ENCODE measurements around the gene AK8.

The AK8 gene

GRCh38 chr9:132877824-132878694 is at the start of gene AK8:
AK8 (minus strand) TSS chr9:132878284; CDS start chr9:132878255, 29 bp downstream.
- peak within 1 kb of the TSS; percentile 88 for H3K4me3 Mint-ChIP-seq
- DNase-seq (ENCODE audit: low spot score in 2 of 2) (peak; percentile 76 to 87), ATAC-seq (ENCODE audit: low read depth) (peak; percentile 91)
- peaks cover 20% of the 10 kb centered on the region for H3K4me1 Mint-ChIP-seq
- H3K9me3 Mint-ChIP-seq, result no peaks in the 10 kb centered on the region
- no peaks in the 10 kb centered on the region for H3K27me3 Mint-ChIP-seq
- H3K27ac Mint-ChIP-seq, result peak within 1 kb of the TSS; percentile 92
- no peaks in the 10 kb centered on the region for H3K36me3 Mint-ChIP-seq

- no peaks in the 10 kb centered on the region for H3K27me3 Mint-ChIP-seq
- DNase-seq (ENCODE audit: low spot score in 2 of 2) (no peak), ATAC-seq (ENCODE audit: low read depth) (no peak)
- H3K4me1 Mint-ChIP-seq, result peaks cover 3% of the 10 kb centered on the region
- H3K36me3 Mint-ChIP-seq, result peaks cover 27% of the 10 kb centered on the region
- no peak overlapping the region for H3K27ac Mint-ChIP-seq
- H3K4me3 Mint-ChIP-seq, result no peak overlapping the region
- H3K9me3 Mint-ChIP-seq, result no peaks in the 10 kb centered on the region
Observed at GRCh38 chr9:132927704-132928103, 49.6 kb upstream of the AK8 start.

GRCh38 chr9:132923346-132923902 is 45.3 kb upstream of the AK8 start:
- H3K9me3 Mint-ChIP-seq, result no peaks in the 10 kb centered on the region
- no peaks in the 10 kb centered on the region for H3K27me3 Mint-ChIP-seq
- DNase-seq (ENCODE audit: low spot score in 2 of 2), result no peak
- H3K4me3 Mint-ChIP-seq, result no peak overlapping the region
- H3K27ac Mint-ChIP-seq, result no peak overlapping the region
- H3K36me3 Mint-ChIP-seq, result peaks cover 41% of the 10 kb centered on the region
- no peak for ATAC-seq (ENCODE audit: low read depth)
- H3K4me1 Mint-ChIP-seq, result no peaks in the 10 kb centered on the region

- H3K4me3 Mint-ChIP-seq, result no peak overlapping the region
- peaks cover 54% of the 10 kb centered on the region for H3K36me3 Mint-ChIP-seq
- H3K9me3 Mint-ChIP-seq, result peaks cover 3% of the 10 kb centered on the region
- DNase-seq (ENCODE audit: low spot score in 2 of 2) (no peak), ATAC-seq (ENCODE audit: low read depth) (no peak)
- H3K27ac Mint-ChIP-seq, result no peak overlapping the region
- H3K27me3 Mint-ChIP-seq, result no peaks in the 10 kb centered on the region
- H3K4me1 Mint-ChIP-seq, result no peaks in the 10 kb centered on the region
Observed at GRCh38 chr9:132919614-132920268, 41.7 kb upstream of the AK8 start.

- ATAC-seq (ENCODE audit: low read depth) (no peak), DNase-seq (ENCODE audit: low spot score in 2 of 2) (no peak)
- Mint-ChIP-seq H3K9me3 (peaks cover 3% of the 10 kb centered on the region), H3K36me3 (peaks cover 51% of the 10 kb centered on the region), H3K4me3 (no peak overlapping the region), H3K4me1 (no peaks in the 10 kb centered on the region), H3K27ac (no peak overlapping the region), H3K27me3 (no peaks in the 10 kb centered on the region)
Observed at GRCh38 chr9:132914924-132915323, 36.8 kb upstream of the AK8 start.

GRCh38 chr9:132912131-132912530 is 34.0 kb upstream of the AK8 start:
- Mint-ChIP-seq H3K27ac (no peak overlapping the region), H3K36me3 (peaks cover 28% of the 10 kb centered on the region), H3K27me3 (no peaks in the 10 kb centered on the region), H3K9me3 (no peaks in the 10 kb centered on the region), H3K4me1 (no peaks in the 10 kb centered on the region), H3K4me3 (no peak overlapping the region)
- no peak for DNase-seq (ENCODE audit: low spot score in 2 of 2)
- no peak for ATAC-seq (ENCODE audit: low read depth)

GRCh38 chr9:132910376-132910775 is 32.3 kb upstream of the AK8 start:
- Mint-ChIP-seq H3K27me3 (no peaks in the 10 kb centered on the region), H3K9me3 (no peaks in the 10 kb centered on the region), H3K4me3 (no peak overlapping the region), H3K36me3 (peaks cover 24% of the 10 kb centered on the region), H3K27ac (no peak overlapping the region), H3K4me1 (no peaks in the 10 kb centered on the region)
- no peak for DNase-seq (ENCODE audit: low spot score in 2 of 2)
- ATAC-seq (ENCODE audit: low read depth), result no peak

GRCh38 chr9:132909311-132909710 is 31.2 kb upstream of the AK8 start:
- Mint-ChIP-seq H3K36me3 (peaks cover 19% of the 10 kb centered on the region), H3K27ac (no peak overlapping the region), H3K27me3 (no peaks in the 10 kb centered on the region), H3K4me3 (no peak overlapping the region), H3K4me1 (no peaks in the 10 kb centered on the region), H3K9me3 (no peaks in the 10 kb centered on the region)
- DNase-seq (ENCODE audit: low spot score in 2 of 2) (no peak), ATAC-seq (ENCODE audit: low read depth) (no peak)

- no peak for ATAC-seq (ENCODE audit: low read depth)
- Mint-ChIP-seq H3K9me3 (no peaks in the 10 kb centered on the region), H3K27ac (no peak overlapping the region), H3K27me3 (no peaks in the 10 kb centered on the region), H3K36me3 (peaks cover 23% of the 10 kb centered on the region), H3K4me1 (no peaks in the 10 kb centered on the region), H3K4me3 (no peak overlapping the region)
- DNase-seq (ENCODE audit: low spot score in 2 of 2), result no peak
Observed at GRCh38 chr9:132908635-132909034, 30.6 kb upstream of the AK8 start.

- H3K9me3 Mint-ChIP-seq, result no peaks in the 10 kb centered on the region
- ATAC-seq (ENCODE audit: low read depth), result no peak
- H3K4me3 Mint-ChIP-seq, result no peak overlapping the region
- DNase-seq (ENCODE audit: low spot score in 2 of 2), result no peak
- H3K36me3 Mint-ChIP-seq, result peaks cover 19% of the 10 kb centered on the region
- H3K27me3 Mint-ChIP-seq, result no peaks in the 10 kb centered on the region
- no peaks in the 10 kb centered on the region for H3K4me1 Mint-ChIP-seq
- H3K27ac Mint-ChIP-seq, result no peak overlapping the region
Observed at GRCh38 chr9:132905726-132906125, 27.6 kb upstream of the AK8 start.

- ATAC-seq (ENCODE audit: low read depth), result no peak
- H3K27ac Mint-ChIP-seq, result no peak overlapping the region
- no peaks in the 10 kb centered on the region for H3K9me3 Mint-ChIP-seq
- no peak overlapping the region for H3K4me3 Mint-ChIP-seq
- DNase-seq (ENCODE audit: low spot score in 2 of 2), result no peak
- H3K27me3 Mint-ChIP-seq, result no peaks in the 10 kb centered on the region
- no peaks in the 10 kb centered on the region for H3K4me1 Mint-ChIP-seq
- H3K36me3 Mint-ChIP-seq, result peaks cover 17% of the 10 kb centered on the region
Observed at GRCh38 chr9:132903574-132904492, 25.7 kb upstream of the AK8 start.

- H3K27ac Mint-ChIP-seq, result peak overlapping the region; percentile 59
- H3K27me3 Mint-ChIP-seq, result no peaks in the 10 kb centered on the region
- DNase-seq (ENCODE audit: low spot score in 2 of 2), result peak; percentile 82 to 86
- H3K9me3 Mint-ChIP-seq, result no peaks in the 10 kb centered on the region
- no peak overlapping the region for H3K4me3 Mint-ChIP-seq
- peak; percentile 99 for ATAC-seq (ENCODE audit: low read depth)
- no peaks in the 10 kb centered on the region for H3K4me1 Mint-ChIP-seq
- peaks cover 24% of the 10 kb centered on the region for H3K36me3 Mint-ChIP-seq
Observed at GRCh38 chr9:132901858-132902831, 24.1 kb upstream of the AK8 start.

- H3K36me3 Mint-ChIP-seq, result peaks cover 24% of the 10 kb centered on the region
- ATAC-seq (ENCODE audit: low read depth), result no peak
- H3K4me1 Mint-ChIP-seq, result no peaks in the 10 kb centered on the region
- no peak for DNase-seq (ENCODE audit: low spot score in 2 of 2)
- H3K27me3 Mint-ChIP-seq, result no peaks in the 10 kb centered on the region
- no peak overlapping the region for H3K27ac Mint-ChIP-seq
- H3K9me3 Mint-ChIP-seq, result no peaks in the 10 kb centered on the region
- no peak overlapping the region for H3K4me3 Mint-ChIP-seq
Observed at GRCh38 chr9:132898051-132898450, 20.0 kb upstream of the AK8 start.
